ENCODE data around the gene KCND2. TPM values are rescaled to one million over a fixed set of nuclear protein-coding genes. Genes with fewer than 3 reads are reported as not detected.

The KCND2 gene
- polyA plus RNA-seq, 3 donors, result not detected

DNA sequence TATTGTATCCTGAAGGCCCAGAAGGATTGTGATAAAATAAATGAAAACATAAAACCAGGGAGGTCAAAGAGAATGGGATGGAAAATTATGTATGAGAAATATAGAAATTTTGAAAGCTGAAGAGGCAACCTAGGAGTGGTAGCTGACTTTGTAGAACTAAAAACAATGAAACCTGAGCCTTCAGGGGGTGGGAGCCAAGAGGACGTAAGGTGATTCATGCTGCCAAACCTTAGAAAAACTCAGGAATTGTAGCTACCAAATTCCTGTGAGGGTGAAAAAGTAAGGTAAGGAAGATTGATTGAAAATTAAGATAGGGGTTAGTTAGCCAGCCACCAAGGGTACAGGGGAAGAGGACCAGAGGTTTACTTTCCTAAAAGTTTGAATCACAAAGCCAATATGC is 213.2 kb downstream of the KCND2 start:
- 85% methylated on average over 1 of the region's 1 CpG for WGBS (ENCODE audit: insufficient coverage)
- Histone ChIP-seq H3K4me3 (replicated peaks in 1 of 3; ENCODE audit: low read depth in 2 of 3, low read length in 3 of 3) (no peak overlapping the region), H3K27ac (ENCODE audit: low read depth in 1 of 2, low read length in 2 of 2) (no peak overlapping the region), H3K79me2 (ENCODE audit: insufficient read depth, low read length) (no peaks in the 10 kb centered on the region), H3K4me2 (replicated peaks; ENCODE audit: extremely low read depth, low read length, poor library complexity, severe bottlenecking) (no peak overlapping the region), H3K9me3 (replicated peaks in 1 of 2; ENCODE audit: control insufficient read depth in 1 of 2, insufficient read depth in 1 of 2, low read length in 2 of 2) (no peaks in the 10 kb centered on the region), H3K27me3 (ENCODE audit: control insufficient read depth in 2 of 2, insufficient read depth in 2 of 2, low read length in 2 of 2) (no peaks in the 10 kb centered on the region), H3K4me1 (ENCODE audit: control insufficient read depth in 1 of 2, insufficient read depth in 2 of 2, low read length in 2 of 2) (no peaks in the 10 kb centered on the region), H3K36me3 (replicated peaks in 1 of 2; ENCODE audit: control insufficient read depth in 1 of 2, insufficient read depth in 2 of 2, low read length in 2 of 2) (no peaks in the 10 kb centered on the region), H4K20me1 (ENCODE audit: insufficient read depth, low read length) (no peaks in the 10 kb centered on the region), H3K9ac (ENCODE audit: insufficient read depth, low read length, poor library complexity, severe bottlenecking) (no peak overlapping the region), H2AFZ (ENCODE audit: insufficient read depth, low read depth, low read length, poor library complexity, severe bottlenecking) (no peak overlapping the region)
- Mint-ChIP-seq H3K27me3 (ENCODE audit: low read depth in 3 of 3) (no peaks in the 10 kb centered on the region), H3K27ac (no peak overlapping the region), H3K36me3 (no peaks in the 10 kb centered on the region), H3K4me3 (no peak overlapping the region), H3K9me3 (peaks cover 0 to 3% (median 0%) of the 10 kb centered on the region in 7 donors), H3K4me1 (no peaks in the 10 kb centered on the region)
- no peak for DNase-seq
- intact Hi-C loops (cut with micrococcal nuclease), result no loop called here
- TF ChIP-seq, protein P1, sequence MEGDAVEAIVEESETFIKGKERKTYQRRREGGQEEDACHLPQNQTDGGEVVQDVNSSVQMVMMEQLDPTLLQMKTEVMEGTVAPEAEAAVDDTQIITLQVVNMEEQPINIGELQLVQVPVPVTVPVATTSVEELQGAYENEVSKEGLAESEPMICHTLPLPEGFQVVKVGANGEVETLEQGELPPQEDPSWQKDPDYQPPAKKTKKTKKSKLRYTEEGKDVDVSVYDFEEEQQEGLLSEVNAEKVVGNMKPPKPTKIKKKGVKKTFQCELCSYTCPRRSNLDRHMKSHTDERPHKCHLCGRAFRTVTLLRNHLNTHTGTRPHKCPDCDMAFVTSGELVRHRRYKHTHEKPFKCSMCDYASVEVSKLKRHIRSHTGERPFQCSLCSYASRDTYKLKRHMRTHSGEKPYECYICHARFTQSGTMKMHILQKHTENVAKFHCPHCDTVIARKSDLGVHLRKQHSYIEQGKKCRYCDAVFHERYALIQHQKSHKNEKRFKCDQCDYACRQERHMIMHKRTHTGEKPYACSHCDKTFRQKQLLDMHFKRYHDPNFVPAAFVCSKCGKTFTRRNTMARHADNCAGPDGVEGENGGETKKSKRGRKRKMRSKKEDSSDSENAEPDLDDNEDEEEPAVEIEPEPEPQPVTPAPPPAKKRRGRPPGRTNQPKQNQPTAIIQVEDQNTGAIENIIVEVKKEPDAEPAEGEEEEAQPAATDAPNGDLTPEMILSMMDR (IDR thresholded peaks at IDR 0.05), result no peak

DNA sequence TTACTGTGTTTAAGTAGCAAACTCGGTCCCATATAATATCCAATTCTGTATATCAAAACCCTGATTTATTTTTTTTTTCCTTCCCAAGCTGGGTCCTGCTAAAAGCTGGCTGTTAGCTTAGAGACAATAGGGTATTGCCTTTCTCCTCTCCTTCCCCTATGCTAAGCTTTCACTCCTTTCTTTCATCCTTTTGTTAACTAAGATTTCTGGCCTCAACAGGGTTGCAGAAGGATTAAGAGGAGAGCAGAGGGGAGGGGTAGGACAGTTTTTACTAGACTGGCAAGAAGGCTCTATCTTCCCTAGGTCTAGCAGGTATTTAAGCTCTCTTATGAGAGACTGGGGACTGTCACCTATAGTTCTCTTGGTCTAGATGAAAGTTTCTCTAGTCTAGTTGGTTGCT is 229.2 kb downstream of the KCND2 start:
- DNase-seq, result no peak
- Histone ChIP-seq H3K36me3 (replicated peaks in 1 of 2; ENCODE audit: control insufficient read depth in 1 of 2, insufficient read depth in 2 of 2, low read length in 2 of 2) (no peaks in the 10 kb centered on the region), H3K27ac (ENCODE audit: low read depth in 1 of 2, low read length in 2 of 2) (no peak overlapping the region), H3K4me2 (replicated peaks; ENCODE audit: extremely low read depth, low read length, poor library complexity, severe bottlenecking) (no peak overlapping the region), H4K20me1 (ENCODE audit: insufficient read depth, low read length) (no peaks in the 10 kb centered on the region), H3K9me3 (replicated peaks in 1 of 2; ENCODE audit: control insufficient read depth in 1 of 2, insufficient read depth in 1 of 2, low read length in 2 of 2) (no peaks in the 10 kb centered on the region), H3K27me3 (ENCODE audit: control insufficient read depth in 2 of 2, insufficient read depth in 2 of 2, low read length in 2 of 2) (no peaks in the 10 kb centered on the region), H2AFZ (ENCODE audit: insufficient read depth, low read depth, low read length, poor library complexity, severe bottlenecking) (no peak overlapping the region), H3K79me2 (ENCODE audit: insufficient read depth, low read length) (no peaks in the 10 kb centered on the region), H3K4me3 (replicated peaks in 1 of 3; ENCODE audit: low read depth in 2 of 3, low read length in 3 of 3) (no peak overlapping the region), H3K4me1 (ENCODE audit: control insufficient read depth in 1 of 2, insufficient read depth in 2 of 2, low read length in 2 of 2) (no peaks in the 10 kb centered on the region), H3K9ac (ENCODE audit: insufficient read depth, low read length, poor library complexity, severe bottlenecking) (no peak overlapping the region)
- WGBS (ENCODE audit: insufficient coverage), result 40% methylated on average over 1 of the region's 1 CpG
- Mint-ChIP-seq H3K4me3 (no peak overlapping the region), H3K36me3 (no peaks in the 10 kb centered on the region), H3K27me3 (ENCODE audit: low read depth in 3 of 3) (peaks cover 0 to 2% (median 0%) of the 10 kb centered on the region in 3 donors), H3K9me3 (no peaks in the 10 kb centered on the region), H3K27ac (no peak overlapping the region), H3K4me1 (no peaks in the 10 kb centered on the region)
- intact Hi-C loops (cut with micrococcal nuclease), result no loop called here
- TF ChIP-seq, protein P1 (IDR thresholded peaks at IDR 0.05), result no peak

Data from CD14-positive monocyte (primary cell).